HG02798 (cell line): Measurements from ENCODE around the gene ITPR1.

Source experiments
- ATAC-seq: cut with Tn5 transposase; IDR thresholded peaks from one replicate; pipeline ENCODE4 v1.9.1; 2021; ENCODE audit warnings: mild to moderate bottlenecking; ENCODE audit not compliant: unreplicated experiment, poor library complexity

Gene ITPR1

GRCh38 chr3:4508048-4508981 lies 15.2 kb downstream of the ITPR1 start:
- peak; percentile 74 for ATAC-seq

GRCh38 chr3:4509043-4509442 lies 15.9 kb downstream of the ITPR1 start:
- no peak for ATAC-seq

GRCh38 chr3:4509983-4510755 lies 17.0 kb downstream of the ITPR1 start:
- ATAC-seq: no peak

- ATAC-seq: no peak
These were observed 18.5 kb downstream of the ITPR1 start for GRCh38 chr3:4511491-4512262.

GRCh38 chr3:4512895-4513616 lies 19.9 kb downstream of the ITPR1 start:
- no peak for ATAC-seq

- ATAC-seq: no peak
These were observed 21.2 kb downstream of the ITPR1 start for GRCh38 chr3:4514321-4514720.

GRCh38 chr3:4514916-4515315 lies 21.8 kb downstream of the ITPR1 start:
- no peak for ATAC-seq

GRCh38 chr3:4515916-4516579 lies 22.9 kb downstream of the ITPR1 start:
- ATAC-seq: no peak

GRCh38 chr3:4517093-4517492 lies 23.9 kb downstream of the ITPR1 start:
- ATAC-seq: no peak

- ATAC-seq: no peak
These were observed 24.6 kb downstream of the ITPR1 start for GRCh38 chr3:4517643-4518311.

- ATAC-seq: no peak
These were observed 27.1 kb downstream of the ITPR1 start for GRCh38 chr3:4520033-4520816.

GRCh38 chr3:4522947-4523346 lies 29.8 kb downstream of the ITPR1 start:
- no peak for ATAC-seq

GRCh38 chr3:4523710-4524698 lies 30.9 kb downstream of the ITPR1 start:
- no peak for ATAC-seq

GRCh38 chr3:4525560-4526223 lies 32.5 kb downstream of the ITPR1 start:
- no peak for ATAC-seq

GRCh38 chr3:4528320-4528719 lies 35.2 kb downstream of the ITPR1 start:
- ATAC-seq: no peak

- ATAC-seq: no peak
These were observed 35.9 kb downstream of the ITPR1 start for GRCh38 chr3:4528819-4529600.
